HG03175 (cell line): ENCODE results near the gene BLOC1S4.
"Not testable (repeated sequence)": the region's sequence is repeated elsewhere in the genome, so short reads cannot be mapped to it uniquely, and the experiment has no call there.

ENCODE experiments used
- ATAC-seq: cut with Tn5 transposase; IDR thresholded peaks from one replicate; pipeline ENCODE4 v1.9.1; 2021; ENCODE audit warnings: mild to moderate bottlenecking, moderate library complexity; ENCODE audit not compliant: unreplicated experiment

The BLOC1S4 gene

DNA sequence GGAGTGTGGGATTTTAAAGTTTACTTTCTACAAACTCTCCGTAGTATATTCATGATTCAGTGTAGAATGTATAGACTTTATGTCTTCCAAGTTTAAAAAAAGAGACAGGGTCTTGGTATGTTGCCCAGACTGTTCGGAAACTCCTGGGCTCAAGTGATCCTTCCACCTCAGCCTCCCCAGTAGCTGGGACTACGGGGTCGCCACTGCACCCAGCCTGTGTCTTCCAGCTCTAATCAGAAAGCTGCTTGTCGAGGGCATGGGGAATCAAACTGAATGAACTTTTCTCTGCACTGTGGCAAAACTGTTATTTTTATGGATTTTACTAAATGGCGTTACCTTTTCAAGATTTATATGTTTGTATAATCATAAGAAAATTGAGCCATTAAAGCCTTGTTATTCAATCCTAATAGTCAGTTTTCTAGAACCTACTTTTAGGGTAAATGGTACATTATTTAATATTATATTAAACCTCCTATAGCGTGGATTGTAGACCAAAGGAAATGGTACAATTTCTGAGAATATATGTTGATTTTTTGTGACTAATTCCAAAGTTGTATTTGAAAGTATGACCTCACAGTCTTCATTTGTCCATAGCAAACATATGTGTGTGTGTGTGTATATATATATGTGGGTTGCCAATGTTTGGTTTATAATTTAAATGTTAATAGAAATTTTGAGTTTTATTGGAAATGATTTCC lies 1.1 kb downstream of the BLOC1S4 start:
- no peak for ATAC-seq

DNA sequence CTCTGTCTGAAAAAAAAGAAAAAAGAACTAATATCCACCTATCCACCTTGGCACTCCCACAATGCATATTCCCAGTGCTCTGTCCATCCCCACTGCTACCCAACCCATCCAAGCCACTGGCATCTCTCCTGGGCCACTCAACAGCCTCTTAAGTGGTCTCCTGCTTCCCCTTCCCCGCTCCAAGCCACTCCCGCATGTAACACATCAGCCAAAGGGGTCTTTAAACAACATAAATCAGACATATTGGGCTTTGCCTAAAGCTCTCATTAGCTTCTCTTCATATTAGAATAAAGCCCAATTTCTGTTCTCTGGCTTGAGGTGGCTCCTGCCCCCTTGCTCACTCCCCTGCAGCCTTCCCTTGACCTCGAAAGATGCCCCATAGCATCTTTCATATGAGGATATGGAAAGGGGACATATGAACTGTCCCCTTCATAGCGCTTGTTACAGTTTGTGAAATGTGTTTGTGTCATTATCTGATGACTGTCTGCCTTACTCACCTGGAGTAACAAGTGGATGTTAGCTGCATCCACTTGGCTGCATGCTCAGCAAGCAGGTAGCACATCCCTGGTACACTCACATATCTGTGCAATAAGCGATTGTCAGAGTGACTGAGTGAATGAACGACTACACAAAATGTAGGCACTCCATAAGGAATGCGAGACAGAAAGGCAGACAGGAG lies 3.1 kb downstream of the BLOC1S4 start:
- ATAC-seq = no peak

DNA sequence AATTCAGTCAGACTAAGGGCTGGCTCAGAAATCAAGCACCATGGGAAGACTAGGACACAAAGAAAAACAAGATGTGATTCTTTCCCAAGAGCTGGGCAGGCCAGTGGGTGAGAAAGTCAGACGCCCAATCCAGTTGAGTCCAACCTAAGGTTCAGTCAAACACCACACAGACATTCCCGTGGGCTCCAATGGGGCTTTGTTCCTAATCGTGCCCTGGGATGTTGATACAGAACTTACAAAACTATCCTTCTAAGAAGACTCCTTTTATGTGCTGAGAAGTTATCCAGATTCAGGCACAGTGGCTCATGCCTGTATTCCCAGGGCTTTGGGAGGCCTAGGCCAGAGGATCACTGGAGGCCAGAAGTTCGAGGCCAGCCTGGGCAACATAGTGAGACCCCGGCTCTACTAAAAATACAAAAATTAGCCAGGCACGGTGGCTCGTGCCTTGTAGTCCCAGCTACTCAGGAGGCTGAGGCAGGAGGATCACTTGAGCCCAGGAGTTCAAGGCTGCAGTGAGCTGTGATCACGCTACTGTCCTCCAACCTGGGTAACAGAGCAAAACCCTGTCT lies 3.7 kb downstream of the BLOC1S4 start:
- no peak for ATAC-seq

DNA sequence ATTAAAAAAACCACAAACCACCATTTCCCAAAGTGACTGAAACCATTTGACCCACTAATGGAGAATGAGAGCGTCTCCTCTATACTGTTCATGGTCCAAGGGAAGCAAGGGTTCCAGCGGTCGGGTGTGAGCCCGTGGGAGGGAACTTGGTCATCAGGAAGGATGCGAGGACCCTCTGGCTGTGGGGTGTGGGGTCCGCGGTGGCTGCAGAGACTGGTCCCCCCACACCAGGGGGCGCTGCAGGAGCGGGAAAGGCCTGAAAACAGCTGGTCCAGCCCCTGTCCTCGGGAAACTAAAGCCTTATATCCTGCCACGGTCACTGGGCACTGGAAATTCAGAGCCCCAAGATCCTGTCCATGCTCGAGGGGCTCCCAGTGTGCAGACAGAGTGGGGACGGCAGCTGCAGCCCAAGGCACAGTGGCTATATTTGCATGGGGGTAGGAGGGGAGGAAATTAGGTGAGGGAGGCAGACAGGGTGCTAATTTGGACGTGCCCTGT lies 4.3 kb downstream of the BLOC1S4 start:
- no peak for ATAC-seq

DNA sequence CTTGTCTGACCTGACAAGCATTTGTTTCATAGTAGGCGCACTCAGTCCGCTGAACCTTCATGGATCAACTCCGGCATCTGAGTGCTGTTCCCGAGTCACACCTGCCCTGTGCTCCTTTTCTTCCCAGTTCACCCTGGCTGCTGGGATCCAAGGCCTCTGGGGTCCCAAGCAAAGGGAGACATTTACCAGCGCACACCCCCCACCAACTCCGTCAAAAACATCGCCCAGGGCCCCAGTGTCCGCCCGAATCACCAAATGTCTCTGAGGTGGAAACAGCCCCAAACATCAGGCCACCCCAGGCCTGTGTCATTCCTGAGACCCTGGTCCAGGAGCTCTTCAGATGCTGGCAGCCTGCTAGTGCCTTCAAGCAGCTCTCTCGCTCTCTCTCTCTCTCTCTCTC lies 5.1 kb downstream of the BLOC1S4 start:
- ATAC-seq = no peak

DNA sequence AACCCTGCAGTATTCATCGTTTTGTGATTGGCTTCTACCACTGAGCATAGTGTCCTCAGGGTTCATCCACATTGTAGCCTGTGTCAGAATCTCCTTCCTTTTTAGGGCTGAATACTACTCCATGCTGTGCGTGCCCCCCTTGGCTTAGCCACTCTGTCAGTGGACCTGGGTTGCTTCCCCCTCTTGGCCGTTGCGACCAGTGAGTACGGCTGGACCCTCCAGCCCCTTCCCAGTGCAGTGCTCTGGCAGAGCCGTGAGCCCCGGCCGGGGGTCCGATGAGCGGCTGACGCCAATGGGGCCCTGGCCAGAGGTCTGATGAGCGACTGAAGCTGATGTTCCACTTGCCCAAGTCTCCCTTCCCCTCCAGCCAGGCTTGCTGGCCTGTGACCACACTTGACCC lies 6.9 kb downstream of the BLOC1S4 start:
- ATAC-seq = no peak

DNA sequence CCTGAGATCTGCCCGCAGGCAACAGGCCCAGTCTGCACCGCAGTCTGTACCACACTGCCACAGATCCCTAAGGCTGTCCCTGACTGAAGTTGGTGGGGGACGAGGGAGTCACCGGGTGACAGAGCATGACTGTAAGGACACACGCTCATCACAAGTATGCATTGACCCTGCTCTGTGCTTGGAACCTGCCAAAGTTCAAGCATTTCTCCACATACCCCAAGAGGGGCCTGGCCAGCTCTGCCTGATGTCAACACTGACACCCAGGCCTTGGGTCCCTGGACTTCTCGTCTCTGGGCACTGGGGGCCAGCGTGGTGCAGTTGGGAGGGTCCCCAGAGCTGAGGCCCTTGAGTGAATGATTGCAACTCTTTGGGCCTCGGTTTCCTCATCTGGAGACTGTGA lies 7.9 kb downstream of the BLOC1S4 start:
- no peak for ATAC-seq

DNA sequence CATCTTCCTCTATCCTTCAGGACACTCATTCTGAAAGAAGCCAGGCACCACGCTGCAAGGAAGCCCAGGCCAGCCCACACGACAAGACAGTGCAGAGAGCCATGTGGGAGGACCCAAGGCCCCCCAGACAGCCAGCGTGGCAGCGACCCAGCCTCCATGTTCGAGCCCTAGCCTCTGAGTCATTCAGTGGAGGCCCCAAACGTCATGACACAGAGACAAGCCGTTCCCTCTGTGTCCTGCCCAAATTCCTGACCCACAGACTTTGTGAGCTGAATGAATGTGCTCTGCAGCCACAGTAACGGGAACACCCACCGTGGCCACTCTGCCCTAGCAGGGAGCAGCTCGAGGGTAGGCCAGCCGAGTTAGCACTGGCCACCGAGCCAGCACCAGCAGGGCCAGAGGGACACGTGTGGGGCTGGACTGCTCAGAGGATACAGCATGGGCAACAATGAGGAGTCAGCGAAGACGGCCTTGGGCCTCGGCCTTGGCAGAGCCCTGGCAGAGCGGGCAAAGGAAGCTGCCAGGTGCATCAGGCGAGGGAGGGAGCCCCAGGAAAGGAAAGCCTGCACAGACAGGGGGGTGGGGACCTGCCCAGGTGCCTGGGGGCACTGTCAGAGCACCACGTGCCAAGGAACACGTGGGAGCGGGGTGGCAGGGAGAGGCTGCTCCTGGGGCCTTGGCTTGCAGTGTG lies 8.6 kb downstream of the BLOC1S4 start:
- no peak for ATAC-seq

DNA sequence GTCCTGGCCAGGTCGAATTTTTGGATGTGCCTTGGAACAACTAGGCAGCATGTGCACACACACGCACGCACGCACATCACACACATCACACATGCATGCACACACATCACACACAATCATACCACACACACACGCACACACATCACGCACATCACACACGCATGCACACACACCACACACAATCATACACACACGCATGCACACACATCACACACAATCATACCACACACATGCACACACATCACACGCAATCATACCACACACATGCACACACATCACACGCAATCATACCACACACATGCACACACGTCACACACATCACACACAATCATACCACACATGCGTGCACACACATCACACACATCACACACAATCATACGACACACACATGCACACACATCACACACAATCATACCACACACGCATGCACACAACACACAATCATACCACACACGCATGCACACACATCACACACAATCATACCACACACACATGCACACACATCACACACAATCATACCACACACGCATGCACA lies 9.5 kb downstream of the BLOC1S4 start:
- ATAC-seq = not testable (repeated sequence)

DNA sequence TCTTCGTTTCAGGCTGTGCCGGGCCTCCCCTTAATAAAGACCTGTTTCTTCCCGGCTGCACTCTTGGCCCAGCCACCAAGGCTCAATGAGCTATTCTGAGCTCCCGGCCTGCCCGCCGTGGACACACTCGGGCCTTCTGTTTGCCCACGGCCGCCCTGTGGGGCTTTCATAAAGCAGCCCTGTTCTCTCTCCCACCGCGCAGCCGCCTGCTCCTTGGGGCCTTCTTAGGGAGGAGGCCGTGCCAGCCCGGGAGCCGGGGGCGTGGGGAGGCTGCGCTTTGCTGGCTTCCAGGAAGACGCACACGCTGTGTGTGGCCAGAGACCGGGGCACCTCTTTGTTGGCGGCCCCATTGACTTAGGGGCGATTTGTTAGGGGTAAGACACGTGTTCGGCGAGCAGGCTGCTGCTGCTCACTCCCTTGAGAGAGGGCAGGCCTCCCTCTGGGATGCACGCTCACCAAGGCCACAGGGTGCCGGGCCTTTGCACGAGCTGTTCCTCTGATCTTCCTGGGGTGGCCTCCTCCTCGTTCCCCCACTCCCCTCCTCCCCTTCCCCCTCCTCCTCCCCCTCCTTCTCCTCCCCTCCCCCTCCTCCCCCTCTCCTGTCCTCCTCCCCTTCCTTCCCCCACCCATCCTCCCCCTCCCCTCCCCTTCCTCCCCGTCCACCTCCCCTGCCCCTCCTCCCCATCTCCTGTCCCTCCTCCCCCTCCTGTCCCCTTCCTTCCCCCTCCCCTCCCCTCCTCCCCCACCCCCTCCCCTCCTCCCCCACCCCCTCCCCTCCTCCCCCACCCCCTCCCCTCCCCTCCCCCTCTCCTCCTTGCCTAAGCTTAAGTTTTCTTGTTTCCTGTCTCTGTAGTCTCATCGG lies 11.3 kb downstream of the BLOC1S4 start:
- no peak for ATAC-seq

DNA sequence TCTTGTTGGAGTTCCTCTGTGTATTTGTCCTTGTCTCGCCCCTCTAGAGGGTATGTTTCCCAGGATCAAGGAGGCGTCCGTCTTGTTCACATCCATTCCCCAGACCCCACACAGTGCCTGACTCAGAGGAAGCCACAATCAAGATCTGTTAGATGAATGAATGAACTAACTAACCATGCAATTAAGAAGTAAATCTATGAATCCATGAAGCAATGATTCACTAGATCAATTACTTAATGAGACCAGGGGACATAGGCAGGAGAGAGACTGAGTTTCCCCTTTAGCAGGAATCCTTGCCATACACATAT lies 11.9 kb downstream of the BLOC1S4 start:
- ATAC-seq = no peak

DNA sequence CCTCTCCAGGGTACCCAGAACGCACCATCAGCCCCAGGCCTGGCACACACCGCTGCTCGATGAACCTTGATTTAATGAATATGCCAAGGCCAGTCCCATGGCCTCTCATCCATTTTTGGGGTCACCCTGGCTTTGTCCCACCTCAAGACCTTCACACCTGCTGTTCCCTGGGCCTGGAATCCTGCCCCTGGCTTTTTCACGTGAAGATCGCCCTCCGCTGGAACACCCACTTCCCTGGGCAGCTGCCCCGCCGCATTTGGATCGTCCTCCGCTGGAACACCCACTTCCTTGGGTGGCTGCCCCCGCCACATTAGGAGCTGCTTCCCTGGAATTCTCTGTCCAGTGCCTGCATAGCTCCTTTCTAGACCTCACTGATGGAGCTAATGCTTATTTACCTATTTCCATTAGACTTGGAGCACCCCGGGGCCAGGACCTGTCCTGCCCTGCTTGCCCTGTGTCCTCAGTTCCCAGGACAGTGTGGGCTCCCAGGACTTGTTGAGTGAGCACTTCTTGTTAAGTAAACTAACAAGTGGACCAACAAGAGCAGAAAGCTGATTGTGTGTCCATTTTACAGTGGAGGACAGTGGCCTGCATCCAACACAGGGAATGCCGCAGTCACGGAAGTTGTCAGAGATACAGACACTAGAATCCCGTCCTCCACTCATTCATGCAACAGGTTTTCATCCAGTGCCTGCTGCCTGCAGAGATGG lies 12.5 kb downstream of the BLOC1S4 start:
- no peak for ATAC-seq

DNA sequence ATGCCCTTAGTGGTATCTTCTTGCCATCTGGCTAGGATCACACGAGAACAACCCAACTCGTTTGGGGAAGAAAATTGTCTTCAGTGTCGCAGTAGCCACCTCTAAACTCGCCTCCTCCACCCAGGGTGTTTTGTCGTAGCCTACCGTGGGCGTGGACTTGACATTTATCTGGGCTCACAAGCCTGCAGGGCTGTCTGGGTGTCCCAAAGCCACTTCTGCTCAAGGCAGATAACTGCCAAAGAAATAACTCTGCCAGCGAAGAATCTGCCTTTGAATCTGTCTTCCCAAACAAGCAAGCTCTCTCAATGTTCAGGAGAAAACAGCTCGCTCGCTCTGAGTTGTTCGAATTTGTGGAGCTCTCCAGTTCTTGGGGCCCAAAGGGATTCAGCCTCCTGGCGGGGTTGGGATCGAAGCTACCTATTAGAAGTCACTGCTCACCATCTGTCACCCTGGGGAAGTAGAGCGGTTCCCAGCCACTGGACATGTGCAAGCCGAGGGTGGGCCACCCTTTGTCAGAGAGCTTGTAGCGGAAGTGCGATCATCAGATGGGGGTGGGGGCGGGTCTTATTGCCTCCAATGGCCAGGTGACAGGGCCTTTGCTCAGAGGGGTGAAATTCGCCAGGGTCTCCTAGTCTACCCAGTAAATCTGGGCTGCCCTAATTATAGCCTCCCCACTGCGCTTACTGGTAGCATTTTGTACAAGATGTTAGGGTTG lies 14.8 kb downstream of the BLOC1S4 start:
- ATAC-seq = no peak

DNA sequence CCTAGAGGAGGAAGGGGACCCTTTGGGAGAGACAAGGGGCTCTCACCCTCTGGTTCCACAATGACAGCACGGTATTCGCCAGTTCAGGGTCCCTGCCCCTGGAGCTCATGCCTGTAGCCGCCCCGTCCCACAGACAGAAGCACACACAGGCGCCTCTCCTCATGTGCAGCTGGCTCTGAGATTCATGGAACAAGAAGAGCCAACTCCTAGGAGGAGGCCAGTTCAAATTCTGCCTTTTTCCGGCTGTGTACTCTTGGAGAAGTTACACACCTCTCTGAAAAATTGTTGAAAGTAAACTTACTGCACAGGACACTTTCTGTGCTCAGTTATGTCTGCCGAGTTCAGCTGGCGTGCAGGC lies 15.3 kb downstream of the BLOC1S4 start:
- ATAC-seq = no peak

DNA sequence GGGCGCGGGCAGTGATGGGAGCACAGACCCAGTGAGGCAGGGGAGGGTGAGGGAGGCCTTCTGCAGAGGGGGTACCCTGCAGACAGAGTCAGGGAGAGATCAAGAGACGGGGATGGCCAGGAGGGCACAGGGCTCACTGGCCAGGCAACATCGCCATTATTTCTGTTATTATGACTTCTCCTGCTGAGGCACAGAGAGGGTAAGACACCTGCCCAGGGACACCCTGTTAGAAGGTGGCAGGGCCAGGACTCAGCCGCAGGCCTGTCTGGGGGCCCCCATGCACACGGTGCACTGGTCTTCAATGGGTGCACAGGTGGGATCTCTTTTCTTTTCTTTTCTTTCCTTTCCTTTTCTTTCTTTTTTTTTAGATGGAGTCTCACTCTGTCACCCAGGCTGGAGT lies 15.8 kb downstream of the BLOC1S4 start:
- ATAC-seq = no peak

DNA sequence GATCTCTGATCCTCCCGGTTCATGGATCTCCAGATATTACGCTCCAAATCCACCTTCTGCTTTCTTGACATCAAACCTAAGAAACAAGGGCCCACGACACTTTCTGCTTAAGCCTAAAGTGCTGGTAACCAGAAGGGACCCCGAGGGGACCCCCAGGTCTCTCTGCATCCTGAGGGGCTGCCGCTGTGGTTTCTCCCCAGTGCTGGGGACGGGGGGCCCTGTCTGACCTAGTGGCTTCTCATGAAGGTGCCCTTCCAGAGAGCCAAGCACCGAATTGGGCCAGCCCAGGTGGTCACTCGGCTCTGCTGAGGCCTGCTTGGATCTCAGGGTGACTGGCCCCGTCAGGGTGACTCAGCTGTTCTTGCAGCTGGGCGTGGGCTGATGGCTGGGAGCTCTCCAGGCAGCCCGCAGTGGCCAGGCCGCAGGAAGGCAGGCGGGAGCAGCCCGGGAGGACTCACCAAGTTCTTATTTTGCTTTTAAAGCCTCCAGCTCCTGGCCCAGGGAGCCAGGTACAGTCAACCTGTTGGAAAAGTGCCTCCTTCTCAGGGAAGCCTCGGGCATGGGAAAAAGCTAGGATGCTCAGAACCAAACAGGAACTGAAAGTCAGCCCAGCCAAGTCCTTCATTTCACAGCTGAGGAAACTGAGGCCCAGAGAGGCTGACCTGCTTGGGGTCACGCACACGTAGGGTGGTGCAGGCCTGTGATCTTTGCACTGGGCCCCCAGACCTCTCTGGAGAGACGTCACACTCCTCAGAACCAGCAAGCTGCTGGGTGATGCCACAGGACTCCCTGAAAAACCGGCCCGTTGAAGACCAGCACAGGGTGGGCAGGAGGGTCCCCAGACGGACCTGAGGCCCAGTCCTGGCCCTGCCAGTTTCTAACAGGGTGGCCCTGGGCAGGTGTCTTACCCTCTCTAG lies 16.7 kb downstream of the BLOC1S4 start:
- ATAC-seq = no peak

DNA sequence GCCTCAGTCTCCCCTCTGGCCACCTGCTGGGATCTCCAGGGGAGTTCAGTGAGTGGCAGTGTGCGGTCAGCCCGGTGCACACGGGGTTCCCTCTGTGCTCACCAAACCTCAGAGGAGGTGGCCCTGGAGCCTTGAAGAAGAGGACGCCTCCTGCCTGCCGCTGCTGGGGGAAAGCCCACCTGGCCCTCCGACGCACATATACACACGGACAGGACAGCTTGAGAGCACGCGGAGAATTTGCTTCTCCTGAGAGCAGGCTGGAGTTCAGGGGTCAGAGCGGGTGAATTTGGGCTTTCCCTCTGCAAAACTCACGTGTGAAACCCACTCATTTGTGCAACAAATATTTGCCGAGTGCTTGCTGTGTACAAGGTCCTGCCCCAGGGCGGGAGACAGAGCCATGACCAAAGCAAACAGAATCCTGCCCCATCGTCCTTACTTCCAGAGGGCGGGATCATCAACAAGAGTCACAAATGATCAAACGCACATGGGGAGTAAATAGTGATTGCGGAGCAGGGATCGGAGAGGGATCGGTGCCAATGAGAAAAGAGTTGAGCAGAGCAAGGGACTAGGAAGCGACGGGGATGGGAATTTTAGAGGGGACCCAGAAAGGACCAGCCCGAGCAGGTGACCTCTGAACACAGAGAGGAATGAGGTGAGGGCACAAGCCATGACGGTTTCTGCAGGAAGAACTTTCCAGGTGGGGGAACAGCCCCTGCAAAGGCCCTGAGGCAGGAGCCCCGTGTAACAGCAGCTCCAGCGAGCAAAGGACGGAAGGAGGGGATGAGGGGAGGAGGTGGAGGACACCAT lies 17.6 kb downstream of the BLOC1S4 start:
- no peak for ATAC-seq
